ENCODE results near the gene TATDN3.

The TATDN3 gene

DNA sequence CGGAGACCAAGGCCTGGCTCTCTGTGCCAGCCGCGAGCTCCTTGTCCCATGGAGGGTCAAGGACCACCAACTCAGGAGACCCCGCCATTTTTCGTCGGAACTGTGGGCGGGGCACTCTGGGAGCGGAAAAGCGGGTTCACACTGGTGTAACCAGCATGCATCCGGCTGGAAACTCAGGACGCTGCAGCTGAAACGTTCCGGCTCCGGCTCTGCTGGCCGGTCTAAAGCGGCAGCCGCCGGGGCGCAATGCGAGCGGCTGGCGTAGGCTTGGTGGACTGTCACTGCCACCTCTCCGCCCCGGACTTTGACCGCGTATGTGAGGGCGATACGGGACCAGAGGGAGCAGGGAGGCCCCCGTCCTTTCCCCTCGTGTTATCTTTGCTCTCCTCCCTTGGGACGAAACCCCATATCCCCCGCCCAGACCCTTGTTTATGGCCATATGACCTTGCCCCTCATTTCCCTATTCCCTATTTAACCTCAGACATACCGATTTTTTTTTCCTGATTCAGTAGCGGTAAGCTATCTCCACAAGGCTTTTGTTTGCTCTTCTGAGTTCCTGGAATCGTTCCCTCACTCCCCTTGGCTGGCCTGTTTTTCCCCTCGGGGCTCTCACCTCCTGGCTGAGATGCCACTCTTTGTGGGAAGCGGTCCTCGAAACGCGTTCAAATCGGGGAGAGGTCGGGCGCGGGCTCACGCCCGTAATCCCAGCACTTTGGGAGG lies at the start of gene TATDN3, which contains the start of gene NSL1:
TATDN3 (plus strand) TSS at position 219 of the 720 bp plus-strand sequence; CDS start at position 247, 28 bp downstream.
NSL1 (minus strand) TSS at position 102 of the 720 bp plus-strand sequence; CDS start at position 88, 14 bp downstream.
- in situ Hi-C loops (cut with MboI; ENCODE audit: low sequenced_read_pairs): no loop called here

- in situ Hi-C loops (cut with MboI; ENCODE audit: low sequenced_read_pairs): no loop called here
Observed at GRCh38 chr1:212743901-212744475, 47.7 kb upstream of the TATDN3 start.

DNA sequence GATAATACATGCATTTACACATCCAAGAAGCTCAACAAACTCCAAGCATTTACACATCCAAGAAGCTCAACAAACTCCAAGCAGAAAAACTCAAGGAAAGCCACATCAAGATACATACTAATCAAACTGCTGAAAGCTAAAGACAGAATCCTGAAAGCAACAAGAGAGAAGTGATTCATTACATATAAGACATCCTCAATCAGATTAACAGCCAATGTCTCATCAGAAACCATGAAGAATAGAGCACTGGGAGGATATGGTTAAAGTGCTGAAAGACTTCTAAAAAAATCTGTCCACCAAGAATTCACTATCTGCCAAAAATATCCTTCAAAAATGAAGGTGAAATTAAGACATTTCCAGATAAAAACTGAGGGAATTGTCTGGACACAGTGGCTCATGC lies 46.4 kb upstream of the TATDN3 start:
- in situ Hi-C loops (cut with MboI; ENCODE audit: low sequenced_read_pairs): no loop called here

DNA sequence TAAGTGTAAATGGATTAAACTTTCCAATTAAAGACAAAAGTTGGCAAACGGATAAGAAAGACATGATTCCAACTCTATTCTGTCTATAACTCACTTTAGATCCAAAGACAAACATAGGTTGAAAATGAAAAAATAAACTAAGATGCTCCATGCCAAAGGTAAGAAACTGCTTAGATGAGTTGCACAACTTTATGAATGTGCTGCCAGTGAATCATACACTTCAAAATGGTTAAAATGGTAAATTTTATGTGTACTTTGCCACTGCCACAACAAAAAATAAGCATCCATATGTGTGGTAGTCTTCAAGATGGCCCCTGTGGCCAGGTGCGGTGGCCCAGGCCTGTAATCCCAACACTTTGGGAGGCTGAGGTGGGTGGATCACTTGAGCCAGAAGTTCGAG lies 45.1 kb upstream of the TATDN3 start:
- in situ Hi-C loops (cut with MboI; ENCODE audit: low sequenced_read_pairs): no loop called here

DNA sequence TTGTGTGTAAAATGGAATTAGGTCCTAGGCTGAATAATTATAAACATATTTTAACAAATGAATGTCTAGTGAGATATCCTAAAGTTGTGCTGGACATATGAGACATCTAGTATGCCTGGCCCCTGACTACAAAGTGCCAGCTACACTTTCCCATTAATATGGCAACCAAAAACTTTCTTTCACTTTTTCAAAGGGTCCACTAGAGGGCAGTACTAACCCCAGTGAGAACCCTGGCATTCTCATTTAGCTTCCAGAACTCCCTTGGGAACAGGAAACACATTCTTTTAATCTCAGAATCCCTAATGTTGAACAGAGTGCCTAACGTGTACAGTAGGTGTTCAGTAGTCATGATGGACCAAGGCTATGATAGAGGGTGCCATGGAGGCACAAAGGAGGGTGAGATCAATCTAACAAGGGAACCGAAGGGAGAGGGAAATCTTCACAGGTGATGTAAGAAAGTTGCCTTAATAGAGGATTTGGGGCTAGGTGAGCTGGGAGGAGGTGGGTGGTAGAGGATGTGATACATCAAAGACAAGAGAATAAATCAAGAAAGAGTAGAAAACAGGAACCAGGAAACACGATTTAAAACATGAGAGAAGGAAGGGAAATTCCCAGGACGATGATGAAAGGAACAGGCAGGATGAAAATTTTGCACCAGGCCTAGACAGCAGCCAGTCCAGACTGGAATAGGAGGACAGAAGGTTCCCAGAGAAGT lies 41.7 kb upstream of the TATDN3 start:
- in situ Hi-C loops (cut with MboI; ENCODE audit: low sequenced_read_pairs): loop anchor here (25.0 kb wide), 1 partner anchor 288 kb away; no protein-coding TSS in a partner anchor

GRCh38 chr1:212752252-212752933 lies 39.3 kb upstream of the TATDN3 start:
- in situ Hi-C loops (cut with MboI; ENCODE audit: low sequenced_read_pairs): loop anchor here (25.0 kb wide), 1 partner anchor 290 kb away; no protein-coding TSS in a partner anchor

GRCh38 chr1:212752934-212753497 lies 38.7 kb upstream of the TATDN3 start:
- in situ Hi-C loops (cut with MboI; ENCODE audit: low sequenced_read_pairs): loop anchor here (25.0 kb wide), 1 partner anchor 291 kb away; no protein-coding TSS in a partner anchor

- in situ Hi-C loops (cut with MboI; ENCODE audit: low sequenced_read_pairs): loop anchor here (25.0 kb wide), 1 partner anchor 291 kb away; no protein-coding TSS in a partner anchor
Observed at GRCh38 chr1:212753749-212754148, 37.9 kb upstream of the TATDN3 start.

GRCh38 chr1:212754193-212754592 lies 37.5 kb upstream of the TATDN3 start:
- in situ Hi-C loops (cut with MboI; ENCODE audit: low sequenced_read_pairs): loop anchor here (25.0 kb wide), 1 partner anchor 292 kb away; no protein-coding TSS in a partner anchor

DNA sequence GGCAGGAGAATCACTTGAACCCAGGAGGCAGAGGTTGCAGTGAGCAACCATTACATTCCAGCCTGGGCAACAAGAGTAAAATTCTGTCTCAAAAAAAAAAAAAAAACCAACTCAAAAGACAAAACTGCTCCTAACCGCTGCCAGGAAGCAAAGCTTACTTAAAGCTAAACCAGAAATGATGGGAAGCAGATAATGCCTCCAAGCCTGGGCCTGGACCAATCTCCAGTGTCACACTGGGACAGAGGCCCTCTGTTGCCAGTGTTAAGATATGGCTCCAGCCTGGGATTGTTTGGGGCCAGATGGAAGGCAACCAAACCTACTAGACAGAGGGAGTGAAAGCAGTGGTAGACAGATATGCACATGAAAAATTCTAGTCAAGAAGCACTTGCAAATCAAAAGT lies 37.0 kb upstream of the TATDN3 start:
- in situ Hi-C loops (cut with MboI; ENCODE audit: low sequenced_read_pairs): loop anchor here (25.0 kb wide), 1 partner anchor 292 kb away; no protein-coding TSS in a partner anchor

- in situ Hi-C loops (cut with MboI; ENCODE audit: low sequenced_read_pairs): loop anchor here (25.0 kb wide), 1 partner anchor 297 kb away; no protein-coding TSS in a partner anchor
Observed at GRCh38 chr1:212759683-212760082, 32.0 kb upstream of the TATDN3 start.

GRCh38 chr1:212760126-212760823 lies 31.4 kb upstream of the TATDN3 start:
- in situ Hi-C loops (cut with MboI; ENCODE audit: low sequenced_read_pairs): loop anchor here (25.0 kb wide), 1 partner anchor 298 kb away; no protein-coding TSS in a partner anchor

- in situ Hi-C loops (cut with MboI; ENCODE audit: low sequenced_read_pairs): loop anchor here (25.0 kb wide), 1 partner anchor 300 kb away; no protein-coding TSS in a partner anchor
Observed at GRCh38 chr1:212762234-212762633, 29.5 kb upstream of the TATDN3 start.

- in situ Hi-C loops (cut with MboI; ENCODE audit: low sequenced_read_pairs): loop anchor here (25.0 kb wide), 1 partner anchor 301 kb away; no protein-coding TSS in a partner anchor
Observed at GRCh38 chr1:212762839-212763238, 28.9 kb upstream of the TATDN3 start.

DNA sequence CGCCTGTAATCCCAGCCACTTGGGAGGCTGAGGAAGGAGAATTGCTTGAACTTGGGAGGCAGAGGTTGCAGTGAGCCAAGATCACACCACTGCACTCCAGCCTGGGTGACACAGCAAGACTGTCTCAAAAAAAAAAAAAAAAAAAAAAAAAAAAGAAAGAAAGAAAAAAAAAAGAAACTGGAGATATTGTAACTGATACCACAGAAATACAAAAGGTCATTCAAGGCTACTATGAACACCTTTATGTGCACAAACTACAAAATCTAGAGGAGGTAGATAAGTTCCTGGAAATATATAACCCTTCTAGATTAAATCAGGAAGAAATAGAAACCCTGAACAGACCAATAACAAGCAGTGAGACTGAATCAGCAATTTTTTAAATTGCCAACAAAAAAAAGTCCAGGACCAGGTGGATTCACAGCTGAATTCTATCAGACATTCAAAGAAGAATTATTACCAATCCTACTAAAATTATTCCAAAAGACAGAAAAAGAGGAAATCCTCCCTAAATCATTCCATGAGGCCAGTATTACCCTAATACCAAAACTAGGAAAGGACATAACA lies 26.9 kb upstream of the TATDN3 start:
- in situ Hi-C loops (cut with MboI; ENCODE audit: low sequenced_read_pairs): loop anchor here (25.0 kb wide), 1 partner anchor 302 kb away; no protein-coding TSS in a partner anchor

GRCh38 chr1:212766825-212767224 lies 24.9 kb upstream of the TATDN3 start:
- in situ Hi-C loops (cut with MboI; ENCODE audit: low sequenced_read_pairs): loop anchor here (25.0 kb wide), 1 partner anchor 305 kb away; no protein-coding TSS in a partner anchor

DNA sequence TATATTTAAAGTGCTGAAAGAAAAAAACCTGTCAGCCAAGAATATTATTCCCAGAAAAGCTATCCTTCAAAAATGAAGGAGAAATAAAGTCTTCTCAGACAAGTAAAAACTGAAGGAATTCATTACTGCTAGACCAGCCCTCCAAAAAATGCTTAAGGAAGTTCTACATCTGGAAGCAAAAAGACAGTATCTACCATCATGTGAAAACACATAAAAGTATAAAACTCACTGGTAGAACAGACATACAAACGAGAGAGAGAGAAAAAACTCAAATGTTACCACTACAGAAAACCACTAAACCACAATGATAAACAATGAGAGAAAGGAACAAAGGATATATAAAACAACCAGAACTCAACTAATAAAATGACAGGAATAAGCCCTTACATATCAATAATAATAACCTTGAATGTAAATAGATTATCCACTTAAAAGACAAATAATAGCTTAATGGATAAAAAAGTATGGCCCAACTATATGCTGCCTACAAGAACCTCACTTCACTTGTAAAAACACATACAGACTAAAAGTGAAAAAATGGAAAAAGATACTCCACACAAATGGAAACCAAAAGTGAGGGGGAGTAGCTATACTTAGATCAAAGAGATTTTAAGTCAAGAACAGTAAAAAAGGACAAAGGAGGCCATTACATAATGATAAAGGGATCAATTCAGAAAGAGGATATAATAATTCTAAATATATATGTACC lies 22.1 kb upstream of the TATDN3 start:
- in situ Hi-C loops (cut with MboI; ENCODE audit: low sequenced_read_pairs): loop anchor here (25.0 kb wide), 1 partner anchor 307 kb away; no protein-coding TSS in a partner anchor

GRCh38 chr1:212771341-212771740 lies 20.4 kb upstream of the TATDN3 start:
- in situ Hi-C loops (cut with MboI; ENCODE audit: low sequenced_read_pairs): loop anchor here (25.0 kb wide), 1 partner anchor 309 kb away; no protein-coding TSS in a partner anchor
